GM19397 (cell line): Measurements from ENCODE around the gene CDON.
"Not testable (repeated sequence)": the region's sequence is repeated elsewhere in the genome, so short reads cannot be mapped to it uniquely, and the experiment has no call there.

Source experiments
- ATAC-seq: cut with Tn5 transposase; IDR thresholded peaks from one replicate; pipeline ENCODE4 v1.9.1; 2021; ENCODE audit warnings: mild to moderate bottlenecking, moderate library complexity; ENCODE audit not compliant: unreplicated experiment

The CDON gene

GRCh38 chr11:125925804-125926203 lies 136.9 kb downstream of the CDON start:
- ATAC-seq = no peak

- ATAC-seq = no peak
Observed at GRCh38 chr11:125925247-125925740, 137.4 kb downstream of the CDON start.

DNA sequence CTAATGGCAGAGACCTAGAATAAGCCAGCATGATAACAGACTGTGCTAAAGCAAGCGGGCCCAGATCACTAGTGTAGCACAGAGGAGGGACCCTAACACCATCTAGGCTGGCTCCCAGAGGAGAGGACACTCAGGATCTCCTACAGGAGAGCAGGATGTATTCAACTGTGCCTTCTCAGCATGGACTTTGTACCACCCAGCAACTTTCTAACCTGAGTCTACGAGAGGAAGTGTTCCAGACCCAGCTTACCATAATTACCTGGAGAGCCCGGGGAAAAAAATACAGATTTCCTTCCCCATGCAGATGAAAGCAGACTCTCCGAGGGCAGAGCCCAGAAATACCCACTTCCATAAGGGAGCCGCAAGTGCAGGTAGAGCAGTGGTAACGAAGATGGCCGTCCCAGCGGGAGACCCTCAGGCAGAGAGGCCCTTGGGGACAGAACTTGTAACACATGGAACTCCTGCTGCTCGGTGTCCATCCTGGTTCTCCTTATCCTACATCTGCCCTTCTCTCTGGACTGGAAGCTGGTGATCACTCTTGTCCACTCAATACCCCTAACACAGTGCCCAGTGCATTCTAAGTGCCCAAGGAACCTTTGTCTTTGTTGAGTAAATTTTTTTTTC lies 138.2 kb downstream of the CDON start:
- ATAC-seq = no peak

DNA sequence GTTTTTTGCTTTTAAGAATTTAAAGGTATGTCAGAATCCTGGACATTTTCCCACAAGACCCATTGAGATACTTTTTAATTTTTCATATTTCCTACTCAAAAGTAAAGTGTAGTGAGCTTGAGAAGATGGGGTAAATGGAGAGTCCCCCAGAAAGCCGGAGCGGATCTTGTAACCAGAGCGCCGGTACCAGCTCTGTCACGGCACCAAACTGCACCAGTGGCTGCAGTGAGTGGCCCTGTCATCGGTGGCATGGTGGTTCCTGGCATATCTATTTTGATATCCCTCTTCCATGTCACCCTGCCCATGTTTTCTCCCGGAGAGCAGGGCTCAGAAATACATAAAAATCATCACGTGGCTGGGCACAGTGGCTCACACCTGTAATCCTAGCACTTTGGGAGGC lies 139.0 kb downstream of the CDON start:
- ATAC-seq = no peak

GRCh38 chr11:125923012-125923579 lies 139.6 kb downstream of the CDON start:
- no peak for ATAC-seq

DNA sequence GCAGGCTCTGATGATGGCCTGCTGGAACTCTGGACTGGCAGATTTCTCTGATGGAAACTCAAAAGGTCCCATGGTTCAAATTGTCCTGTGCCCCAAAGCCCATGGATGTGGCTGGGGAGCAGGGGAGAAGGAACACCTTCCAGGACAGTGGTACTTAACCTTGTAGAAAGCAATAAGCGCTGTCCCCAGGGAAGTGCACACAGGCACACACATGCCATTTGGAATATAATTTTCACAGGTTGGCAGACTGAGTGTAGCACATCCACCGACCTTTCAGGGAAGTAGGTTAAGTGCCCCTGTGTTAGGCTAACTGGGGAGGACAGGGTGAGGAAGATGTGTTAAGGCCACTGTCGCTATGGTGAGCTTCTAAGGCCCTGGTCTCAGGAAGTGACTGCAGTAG lies 140.5 kb downstream of the CDON start:
- ATAC-seq = no peak

- ATAC-seq = no peak
Observed at GRCh38 chr11:125921042-125921441, 141.6 kb downstream of the CDON start.

- no peak for ATAC-seq
Observed at GRCh38 chr11:125918140-125918840, 144.4 kb downstream of the CDON start.

DNA sequence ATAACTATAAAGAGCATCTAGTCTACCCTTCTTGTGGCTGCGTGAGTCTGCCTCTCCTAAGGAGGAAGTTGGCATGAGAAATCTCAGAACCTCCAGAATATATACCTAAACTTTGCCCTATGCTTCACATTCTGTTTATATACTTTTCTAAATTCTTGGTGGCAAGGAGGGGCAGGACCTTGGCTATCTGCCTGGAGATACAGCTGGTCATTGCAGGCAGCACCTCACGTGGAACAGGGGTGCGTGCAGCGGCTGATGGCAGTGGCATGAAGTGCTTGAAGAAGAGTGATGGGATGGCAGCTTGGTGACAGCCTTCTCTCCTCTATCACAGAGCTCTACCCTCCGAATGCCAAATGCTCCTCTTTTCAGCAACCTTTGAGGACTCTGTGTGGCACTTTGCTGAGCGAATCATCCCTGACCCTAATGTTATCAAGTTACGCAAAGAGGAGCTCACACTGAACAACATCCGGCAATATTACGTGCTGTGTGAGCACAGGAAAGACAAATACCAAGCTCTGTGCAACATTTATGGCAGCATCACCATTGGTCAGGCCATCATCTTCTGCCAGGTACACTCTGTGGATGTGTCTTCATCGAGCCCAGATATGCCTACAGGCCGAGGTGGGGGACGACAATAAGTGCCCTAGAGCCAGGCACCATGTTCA lies 145.9 kb downstream of the CDON start:
- no peak for ATAC-seq

GRCh38 chr11:125914601-125915000 lies 148.1 kb downstream of the CDON start:
- ATAC-seq = not testable (repeated sequence)

GRCh38 chr11:125910226-125910849 lies 152.3 kb downstream of the CDON start:
- no peak for ATAC-seq
